HG02885 (cell line): ENCODE data around the gene ATP9A.
"Not testable (repeated sequence)": the region's sequence is repeated elsewhere in the genome, so short reads cannot be mapped to it uniquely, and the experiment has no call there.

Source experiments
- ATAC-seq: cut with Tn5 transposase; IDR thresholded peaks from one replicate; pipeline ENCODE4 v1.9.1; 2021; ENCODE audit warnings: mild to moderate bottlenecking; ENCODE audit not compliant: unreplicated experiment, poor library complexity

The ATP9A gene

GRCh38 chr20:51586005-51586440, 182.2 kb downstream of the ATP9A start:
- ATAC-seq = no peak

- ATAC-seq = no peak
These were observed 183.0 kb downstream of the ATP9A start for GRCh38 chr20:51585148-51585547.

GRCh38 chr20:51584737-51585136, 183.5 kb downstream of the ATP9A start:
- no peak for ATAC-seq

GRCh38 chr20:51584116-51584515, 184.1 kb downstream of the ATP9A start:
- no peak for ATAC-seq

- no peak for ATAC-seq
These were observed 184.7 kb downstream of the ATP9A start for GRCh38 chr20:51583499-51583898.

- no peak for ATAC-seq
These were observed 185.1 kb downstream of the ATP9A start for GRCh38 chr20:51583073-51583472.

GRCh38 chr20:51581571-51581970, 186.6 kb downstream of the ATP9A start:
- no peak for ATAC-seq

- no peak for ATAC-seq
These were observed 189.1 kb downstream of the ATP9A start for GRCh38 chr20:51579137-51579536.

GRCh38 chr20:51578145-51578459, 190.1 kb downstream of the ATP9A start:
- ATAC-seq = no peak

GRCh38 chr20:51577432-51578144, 190.6 kb downstream of the ATP9A start:
- no peak for ATAC-seq

GRCh38 chr20:51575486-51575885, 192.7 kb downstream of the ATP9A start:
- ATAC-seq = no peak

GRCh38 chr20:51574248-51575033, 193.7 kb downstream of the ATP9A start:
- ATAC-seq = no peak

GRCh38 chr20:51573576-51574243, 194.5 kb downstream of the ATP9A start:
- no peak for ATAC-seq

GRCh38 chr20:51571460-51571794, 196.8 kb downstream of the ATP9A start:
- no peak for ATAC-seq

- ATAC-seq = no peak
These were observed 197.3 kb downstream of the ATP9A start for GRCh38 chr20:51570739-51571459.

GRCh38 chr20:51569815-51570738, 198.1 kb downstream of the ATP9A start:
- no peak for ATAC-seq

GRCh38 chr20:51568533-51568932, 199.7 kb downstream of the ATP9A start:
- not testable (repeated sequence) for ATAC-seq

GRCh38 chr20:51567622-51568021, 200.6 kb downstream of the ATP9A start:
- ATAC-seq = no peak

- no peak for ATAC-seq
These were observed 201.6 kb downstream of the ATP9A start for GRCh38 chr20:51566594-51566993.
